Measurements from ENCODE around the gene PLK3. TPM values are rescaled to one million over a fixed set of nuclear protein-coding genes. Genes with fewer than 3 reads are reported as not detected.

The PLK3 gene
- total and polyA plus RNA-seq, 2 donors (not counting 3 experiments of a cell fraction or from before 2014, with no cell fraction given), result 55.0 to 66.7 TPM

DNA sequence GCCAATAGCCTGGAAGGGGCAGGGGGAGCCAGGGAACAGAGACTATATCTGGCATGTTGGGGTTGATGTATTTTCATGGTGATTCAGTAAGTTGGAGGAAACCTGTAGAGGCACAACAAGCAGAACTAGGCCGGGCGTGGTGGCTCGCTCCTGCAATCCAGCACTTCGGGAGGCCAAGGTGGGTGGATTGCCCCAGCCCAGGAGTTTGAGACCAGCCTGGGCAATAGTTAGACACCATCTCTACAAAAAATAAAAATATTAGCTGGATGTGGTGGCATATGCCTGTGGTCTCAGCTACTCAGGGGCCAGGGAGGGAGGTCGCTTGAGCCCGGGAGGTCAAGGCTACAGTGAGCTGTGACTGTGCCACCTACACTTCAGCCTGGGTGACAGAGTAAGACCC is 53.0 kb downstream of the PLK3 start:
- dilution Hi-C loops (cut with MboI; ENCODE audit: extremely low pct_ligation_motif_present, low sequenced_read_pairs) (no loop called here), intact Hi-C loops (cut with micrococcal nuclease) (no loop called here)
- DNase-seq (ENCODE audit: low read depth, low spot score) (no peak), FAIRE-seq (no peak)
- Histone ChIP-seq H4K20me1 (replicated peaks; ENCODE audit: control insufficient read depth, extremely low read depth, insufficient read depth, low read length) (no peaks in the 10 kb centered on the region), H3K9me3 (replicated peaks; ENCODE audit: control insufficient read depth, insufficient read depth, low read length) (no peaks in the 10 kb centered on the region), H3K4me2 (ENCODE audit: insufficient read depth, low read length) (no peak overlapping the region), H3K27ac (ENCODE audit: insufficient read depth, low read depth, low read length) (no peak overlapping the region), H3K36me3 (ENCODE audit: control insufficient read depth in 2 of 2, extremely low read depth in 1 of 2, insufficient read depth in 2 of 2, low read length in 2 of 2) (peaks cover 3% of the 10 kb centered on the region in 2 experiments), H2AFZ (ENCODE audit: low read depth, low read length) (no peak overlapping the region), H3K4me1 (ENCODE audit: control insufficient read depth, extremely low read depth, insufficient read depth, low read length) (no peaks in the 10 kb centered on the region), H3K9ac (replicated peaks; ENCODE audit: extremely low read depth, insufficient read depth, low read length) (no peak overlapping the region), H3K4me3 (replicated peaks in 1 of 3; ENCODE audit: insufficient read depth in 1 of 3, low read depth in 1 of 3, low read length in 3 of 3) (no peak overlapping the region), H3K9me1 (replicated peaks; ENCODE audit: control insufficient read depth, extremely low read depth, insufficient read depth, low read length) (no peaks in the 10 kb centered on the region), H3K79me2 (ENCODE audit: control insufficient read depth, insufficient read depth, low read length) (no peaks in the 10 kb centered on the region), H3K27me3 (ENCODE audit: control insufficient read depth in 2 of 2, insufficient read depth in 2 of 2, low read length in 2 of 2) (no peaks in the 10 kb centered on the region)
- TF ChIP-seq POLR2A (IDR thresholded peaks at IDR 0.05; ENCODE audit: low read depth, low read length), result no peak
- no peak for TF ChIP-seq JUN (IDR thresholded peaks at IDR 0.05; ENCODE audit: borderline replicate concordance, insufficient read depth, insufficient read length, low read depth)
- TF ChIP-seq, protein P1, sequence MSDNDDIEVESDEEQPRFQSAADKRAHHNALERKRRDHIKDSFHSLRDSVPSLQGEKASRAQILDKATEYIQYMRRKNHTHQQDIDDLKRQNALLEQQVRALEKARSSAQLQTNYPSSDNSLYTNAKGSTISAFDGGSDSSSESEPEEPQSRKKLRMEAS (IDR thresholded peaks at IDR 0.05; ENCODE audit: insufficient read depth, insufficient read length), result no peak
- no peak for TF ChIP-seq EZH2 (IDR thresholded peaks at IDR 0.05; ENCODE audit: borderline replicate concordance, low read depth, low read length, severe bottlenecking)
- TF ChIP-seq POLR2AphosphoS5 (IDR thresholded peaks at IDR 0.05; ENCODE audit: insufficient read depth, low read depth, low read length), result no peak
- no peak for TF ChIP-seq MYC (IDR thresholded peaks at IDR 0.05; ENCODE audit: low read depth, low read length)
- TF ChIP-seq GATA2 (IDR thresholded peaks at IDR 0.05; ENCODE audit: insufficient read depth, insufficient read length, low read depth, low read length), result no peak
- no peak for TF ChIP-seq FOS (IDR thresholded peaks at IDR 0.05; ENCODE audit: borderline replicate concordance, insufficient read depth, low read length)
- TF ChIP-seq CTCF (IDR thresholded peaks at IDR 0.05; ENCODE audit: extremely low read depth in 1 of 2, insufficient read depth in 1 of 2, low read depth in 1 of 2, low read length in 2 of 2), result no peak
- POLR2A ChIA-PET, result no interaction called here
- CTCF ChIA-PET, result interaction anchor here (1.0 to 2.0 kb wide), 4 partner anchors 12 to 145 kb away, joined by 3 to 7 read pairs (median 4); no protein-coding TSS in a partner anchor
- no TSS peak for BruUV-seq (replicated peaks)
